Endothelial cell (in vitro differentiated cells): Measurements from ENCODE around the gene AGBL4. TPM values are rescaled to one million over a fixed set of nuclear protein-coding genes. Genes with fewer than 3 reads are reported as not detected.
A peak's percentile ranks its signal among the peaks of the same experiment; 100 is the strongest.
"Not testable (repeated sequence)": the region's sequence is repeated elsewhere in the genome, so short reads cannot be mapped to it uniquely, and the experiment has no call there.

Experiments
- DNase-seq: peaks from one replicate; pipeline ENCODE4 v3.0.0; 2021; ENCODE audit warnings: low spot score
- H3K27ac Mint-ChIP-seq: one replicate; pipeline ENCODE4 v1.8.0; 2021; ENCODE audit warnings: mixed read lengths, inconsistent platforms; ENCODE audit not compliant: unreplicated experiment
- H3K27me3 Mint-ChIP-seq: one replicate; pipeline ENCODE4 v1.8.0; 2021; ENCODE audit warnings: mild to moderate bottlenecking, moderate library complexity, mixed read lengths, inconsistent platforms; ENCODE audit not compliant: unreplicated experiment
- H3K36me3 Mint-ChIP-seq: one replicate; pipeline ENCODE4 v1.8.0; 2021; ENCODE audit warnings: mild to moderate bottlenecking, low read depth, mixed read lengths, inconsistent platforms; ENCODE audit not compliant: unreplicated experiment
- H3K4me1 Mint-ChIP-seq: one replicate; pipeline ENCODE4 v1.8.0; 2021; ENCODE audit warnings: mild to moderate bottlenecking, mixed read lengths, inconsistent platforms; ENCODE audit not compliant: unreplicated experiment
- H3K4me3 Mint-ChIP-seq: one replicate; pipeline ENCODE4 v1.8.0; 2021; ENCODE audit warnings: mild to moderate bottlenecking, mixed read lengths, inconsistent platforms; ENCODE audit not compliant: unreplicated experiment
- H3K9me3 Mint-ChIP-seq: one replicate; pipeline ENCODE4 v1.8.0; 2021; ENCODE audit warnings: mixed read lengths, inconsistent platforms; ENCODE audit not compliant: unreplicated experiment
- total RNA-seq: library from RNA; stranded (reverse); fragmentation: NEBNext Ultra II Directional; extraction: Animal tissue kit (Norgen Biotek cat#: 25700); gene quantifications from one replicate; pipeline ENCODE4 v1.2.1, GENCODE V29; 2021; ENCODE audit not compliant: unreplicated experiment
- TF ChIP-seq, protein P1 (sequence below): fragments of 200-600 bp; sonication (generic); IDR thresholded peaks from one replicate; pipeline ENCODE4 v1.5.0; 2021; ENCODE audit warnings: antibody characterized with exemption; ENCODE audit not compliant: unreplicated experiment

Gene AGBL4
- total RNA-seq, 1 donor from 2014 or later: 0.51 TPM

DNA sequence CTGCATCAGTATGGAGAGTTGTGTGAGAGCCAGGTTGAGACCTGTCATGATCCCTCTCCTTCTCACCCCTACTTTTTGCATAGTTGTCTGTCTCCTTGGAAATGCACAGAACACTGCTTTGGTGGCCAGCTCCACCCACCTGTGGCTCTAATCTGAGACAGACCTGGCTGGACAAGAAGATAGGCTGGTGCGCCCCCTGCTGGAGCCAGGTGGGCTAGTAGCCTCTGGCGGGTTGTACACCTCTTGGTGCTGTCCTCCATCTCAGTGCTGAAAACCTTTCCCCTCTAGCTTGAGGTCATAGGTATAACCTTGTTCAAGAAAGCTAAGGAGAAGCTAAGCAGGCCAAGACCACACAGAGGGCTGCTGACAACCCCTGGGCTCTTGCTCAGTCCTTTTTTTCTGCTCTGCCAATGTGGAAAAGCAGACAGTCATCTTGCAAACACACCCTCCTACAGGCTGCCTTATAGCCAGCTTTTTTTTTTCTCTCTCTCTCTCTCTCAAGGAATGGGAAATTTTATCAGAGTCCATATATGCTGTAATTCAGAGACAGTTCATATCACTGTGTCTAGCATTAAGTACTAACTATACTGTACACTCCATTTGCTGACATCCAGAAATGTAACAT lies 1492.9 kb downstream of the AGBL4 start:
- Mint-ChIP-seq H3K36me3 (no peaks in the 10 kb centered on the region), H3K27me3 (peaks cover 3% of the 10 kb centered on the region), H3K4me3 (no peak overlapping the region), H3K4me1 (peaks cover 14% of the 10 kb centered on the region), H3K9me3 (no peaks in the 10 kb centered on the region), H3K27ac (no peak overlapping the region)
- peak; percentile 92 for DNase-seq
- TF ChIP-seq, protein P1, sequence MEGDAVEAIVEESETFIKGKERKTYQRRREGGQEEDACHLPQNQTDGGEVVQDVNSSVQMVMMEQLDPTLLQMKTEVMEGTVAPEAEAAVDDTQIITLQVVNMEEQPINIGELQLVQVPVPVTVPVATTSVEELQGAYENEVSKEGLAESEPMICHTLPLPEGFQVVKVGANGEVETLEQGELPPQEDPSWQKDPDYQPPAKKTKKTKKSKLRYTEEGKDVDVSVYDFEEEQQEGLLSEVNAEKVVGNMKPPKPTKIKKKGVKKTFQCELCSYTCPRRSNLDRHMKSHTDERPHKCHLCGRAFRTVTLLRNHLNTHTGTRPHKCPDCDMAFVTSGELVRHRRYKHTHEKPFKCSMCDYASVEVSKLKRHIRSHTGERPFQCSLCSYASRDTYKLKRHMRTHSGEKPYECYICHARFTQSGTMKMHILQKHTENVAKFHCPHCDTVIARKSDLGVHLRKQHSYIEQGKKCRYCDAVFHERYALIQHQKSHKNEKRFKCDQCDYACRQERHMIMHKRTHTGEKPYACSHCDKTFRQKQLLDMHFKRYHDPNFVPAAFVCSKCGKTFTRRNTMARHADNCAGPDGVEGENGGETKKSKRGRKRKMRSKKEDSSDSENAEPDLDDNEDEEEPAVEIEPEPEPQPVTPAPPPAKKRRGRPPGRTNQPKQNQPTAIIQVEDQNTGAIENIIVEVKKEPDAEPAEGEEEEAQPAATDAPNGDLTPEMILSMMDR: peak; percentile 88

DNA sequence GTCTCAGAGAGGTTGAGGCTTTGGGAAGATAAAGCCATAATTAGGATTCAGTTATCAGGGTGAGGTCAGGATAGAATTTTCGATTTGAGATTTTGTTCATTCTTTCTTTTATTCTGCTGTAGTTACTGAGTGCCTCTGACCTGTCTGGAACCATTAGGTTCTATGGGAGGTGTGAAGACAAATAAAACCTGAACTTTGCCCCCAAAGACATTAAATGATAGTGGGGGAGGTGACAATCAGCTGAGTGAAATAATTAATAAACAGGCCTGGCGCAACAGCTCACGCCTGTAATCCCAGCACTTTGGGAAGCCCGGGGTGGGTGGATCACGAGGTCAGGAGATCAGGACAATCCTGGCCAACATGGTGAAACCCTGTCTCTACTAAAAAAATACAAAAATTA lies 1496.7 kb downstream of the AGBL4 start:
- H3K27me3 Mint-ChIP-seq: peaks cover 5% of the 10 kb centered on the region
- H3K9me3 Mint-ChIP-seq: no peaks in the 10 kb centered on the region
- peaks cover 17% of the 10 kb centered on the region for H3K4me1 Mint-ChIP-seq

DNA sequence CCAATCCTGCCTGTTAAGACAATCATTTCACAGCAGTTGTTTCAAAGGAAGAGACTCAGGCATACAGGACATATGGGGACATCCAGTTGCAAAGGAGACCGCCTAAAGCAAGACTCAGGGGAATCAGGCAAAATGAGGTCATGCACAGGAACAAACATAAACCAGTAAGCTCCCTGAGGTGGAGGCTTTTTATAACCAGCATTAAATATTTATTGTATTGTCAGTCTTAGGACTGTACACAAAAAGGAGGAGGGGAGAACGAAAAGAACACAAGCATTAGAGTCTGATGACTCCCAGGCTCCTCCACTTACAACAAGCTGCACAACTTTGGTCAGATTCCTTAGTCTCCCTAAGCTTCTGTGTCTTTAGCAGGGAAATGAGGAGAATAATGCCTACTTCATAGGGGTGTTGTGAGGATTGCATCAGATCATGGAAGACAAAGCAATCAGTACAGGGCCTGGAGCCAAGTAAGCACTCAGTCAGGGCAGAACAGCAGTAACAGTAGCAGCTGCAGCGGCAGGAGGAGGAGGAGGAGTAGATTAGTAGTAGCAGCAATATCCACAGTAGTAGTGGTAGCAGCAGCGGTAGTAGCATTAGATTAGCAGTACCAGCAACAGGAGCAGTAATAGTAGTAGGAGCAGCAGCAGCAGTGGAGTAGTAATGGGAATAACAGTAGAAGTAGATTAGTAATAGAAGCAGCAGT lies 1497.6 kb downstream of the AGBL4 start:
- H3K9me3 Mint-ChIP-seq: no peaks in the 10 kb centered on the region
- TF ChIP-seq, protein P1: no peak
- DNase-seq: no peak
- H3K36me3 Mint-ChIP-seq: no peaks in the 10 kb centered on the region
- peaks cover 5% of the 10 kb centered on the region for H3K27me3 Mint-ChIP-seq
- peaks cover 17% of the 10 kb centered on the region for H3K4me1 Mint-ChIP-seq
- no peak overlapping the region for H3K4me3 Mint-ChIP-seq
- no peak overlapping the region for H3K27ac Mint-ChIP-seq

More for the DNA sequence above, 1496.7 kb downstream of the AGBL4 start:
- no peak for DNase-seq
- Mint-ChIP-seq H3K27ac (no peak overlapping the region), H3K36me3 (no peaks in the 10 kb centered on the region), H3K4me3 (no peak overlapping the region)
- TF ChIP-seq, protein P1: no peak

DNA sequence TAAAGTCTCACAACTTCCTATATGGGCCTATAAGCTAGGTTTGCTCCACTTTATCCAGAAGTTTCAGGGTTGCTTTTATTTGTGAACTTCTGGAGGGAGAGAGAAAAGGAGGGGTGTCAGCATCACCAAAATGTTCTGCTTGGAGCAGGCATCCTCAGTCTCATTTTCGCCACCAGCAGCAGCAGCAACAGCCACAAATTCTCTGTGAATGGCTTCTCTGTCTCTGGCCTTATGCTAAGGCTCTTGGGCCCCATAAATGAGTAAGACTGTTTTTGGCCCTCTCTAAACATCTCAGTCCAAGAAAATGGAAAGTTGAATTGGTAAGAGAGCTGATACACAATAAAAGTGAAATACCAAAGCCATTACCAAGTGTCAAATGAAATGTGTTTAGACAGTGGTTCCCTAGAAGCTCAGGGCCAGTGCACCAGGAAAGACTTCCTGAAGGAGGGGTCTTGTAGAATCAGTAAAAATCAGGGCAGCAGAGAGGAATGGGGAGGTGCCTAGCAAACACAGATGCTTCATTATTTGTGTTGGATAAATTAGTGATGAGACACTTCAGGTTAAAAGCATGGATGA lies 1498.8 kb downstream of the AGBL4 start:
- Mint-ChIP-seq H3K27me3 (peaks cover 5% of the 10 kb centered on the region), H3K27ac (no peak overlapping the region), H3K36me3 (no peaks in the 10 kb centered on the region), H3K4me3 (no peak overlapping the region), H3K9me3 (no peaks in the 10 kb centered on the region), H3K4me1 (peaks cover 17% of the 10 kb centered on the region)
- TF ChIP-seq, protein P1: no peak
- no peak for DNase-seq

DNA sequence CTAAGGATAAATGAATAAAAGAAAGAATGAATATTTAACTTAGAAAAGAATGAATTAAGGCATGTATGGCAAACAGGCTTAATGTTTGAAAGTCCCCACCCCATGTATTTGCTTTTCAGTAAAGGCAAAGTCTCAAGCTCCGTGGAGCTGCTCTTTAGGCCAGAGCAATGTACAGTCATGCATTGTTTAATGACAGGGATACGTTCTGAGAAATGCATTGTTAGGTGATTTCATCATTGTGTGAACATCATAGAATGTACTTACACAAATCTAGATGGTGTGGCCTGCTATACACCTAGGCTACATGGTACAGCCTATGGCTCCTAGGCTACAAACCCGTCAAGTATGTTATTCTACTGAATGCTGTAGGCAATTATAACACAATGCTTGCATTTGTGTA lies 1500.2 kb downstream of the AGBL4 start:
- TF ChIP-seq, protein P1: no peak
- DNase-seq: no peak
- Mint-ChIP-seq H3K36me3 (no peaks in the 10 kb centered on the region), H3K4me1 (peaks cover 19% of the 10 kb centered on the region), H3K27ac (no peak overlapping the region), H3K9me3 (no peaks in the 10 kb centered on the region), H3K27me3 (peaks cover 3% of the 10 kb centered on the region), H3K4me3 (no peak overlapping the region)

DNA sequence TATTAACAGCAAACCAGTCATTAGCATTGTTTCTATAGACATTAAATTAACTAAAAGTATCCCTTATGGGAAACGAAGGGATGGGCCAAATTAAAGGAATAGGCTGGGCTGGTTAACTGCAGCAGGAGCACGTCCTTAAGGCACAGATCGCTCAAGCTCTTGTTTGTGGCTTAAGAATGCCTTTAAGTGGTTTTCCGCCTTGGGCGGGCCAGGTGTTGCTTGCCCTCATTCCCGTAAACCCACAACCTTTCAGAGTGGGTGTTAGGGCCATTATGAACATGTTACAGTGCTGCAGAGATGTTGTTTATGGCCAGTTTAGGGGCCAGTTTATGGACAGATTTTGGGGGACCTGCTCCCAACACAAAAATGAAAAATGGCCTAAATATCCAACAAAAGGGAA lies 1503.9 kb downstream of the AGBL4 start:
- not testable (repeated sequence) for H3K27ac Mint-ChIP-seq, H3K9me3 Mint-ChIP-seq, DNase-seq, H3K27me3 Mint-ChIP-seq, H3K4me3 Mint-ChIP-seq, H3K36me3 Mint-ChIP-seq
- H3K4me1 Mint-ChIP-seq: peaks cover 12% of the 10 kb centered on the region
